ENCODE data around the gene TPPP2.
"Not testable (repeated sequence)": the region's sequence is repeated elsewhere in the genome, so short reads cannot be mapped to it uniquely, and the experiment has no call there.

Gene TPPP2

GRCh38 chr14:21037156-21037555 is 7.1 kb downstream of the TPPP2 start:
- no peak for DNase-seq

GRCh38 chr14:21038441-21039422 is 8.7 kb downstream of the TPPP2 start:
- peak in 55 of 56 donors; percentile 19 to 90 (median 77) for DNase-seq

GRCh38 chr14:21039585-21040369 is 9.8 kb downstream of the TPPP2 start:
- DNase-seq, result peak in 47 of 56 donors; percentile 7 to 80 (median 46)

- DNase-seq, result no peak
Measured at GRCh38 chr14:21040370-21040925, 10.4 kb downstream of the TPPP2 start.

- not testable (repeated sequence) for DNase-seq
Measured at GRCh38 chr14:21040941-21041340, 10.9 kb downstream of the TPPP2 start.

DNA sequence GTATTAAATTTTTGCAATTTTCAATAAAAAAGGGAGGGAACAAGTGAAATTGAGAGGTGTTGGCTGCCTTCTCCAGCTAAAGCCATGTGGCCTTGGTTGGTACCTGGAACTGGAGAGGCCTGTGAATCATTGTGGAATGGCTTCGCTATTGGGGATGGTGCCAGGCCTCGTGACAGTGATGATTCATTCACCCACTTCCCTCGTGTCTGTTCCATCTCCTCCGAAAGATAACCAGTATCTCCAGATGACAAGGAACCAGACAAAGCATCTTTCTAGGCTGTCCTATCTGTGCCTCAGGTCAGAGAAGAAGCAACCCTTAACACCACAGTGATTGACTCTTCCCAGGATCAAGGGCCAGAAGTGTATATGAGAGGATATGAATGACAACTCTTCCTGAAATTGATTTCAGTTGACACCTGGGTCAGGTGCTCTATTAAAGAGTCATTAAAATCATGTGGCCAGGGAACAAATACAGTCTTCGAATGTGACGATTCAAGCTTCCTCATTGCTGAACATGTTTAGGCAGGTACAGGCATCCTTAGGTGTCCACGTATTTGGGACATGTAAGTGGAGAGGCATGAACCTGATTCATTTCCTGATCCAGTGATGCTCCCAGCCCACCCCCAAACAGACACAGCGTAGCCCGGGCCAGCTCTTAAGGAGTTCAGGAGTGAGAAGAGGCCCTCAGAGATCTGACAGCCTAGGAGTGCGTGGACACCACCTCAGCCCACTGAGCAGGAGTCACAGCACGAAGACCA is 11.8 kb downstream of the TPPP2 start, which contains the start of gene RNASE7:
Gene RNASE7, plus strand, starts transcription at position 687 of the 758 bp plus-strand sequence. CDS start 631 bp downstream, outside the sequence.
- peak in 3 of 56 donors; percentile 13 to 59 (median 52) for DNase-seq

DNA sequence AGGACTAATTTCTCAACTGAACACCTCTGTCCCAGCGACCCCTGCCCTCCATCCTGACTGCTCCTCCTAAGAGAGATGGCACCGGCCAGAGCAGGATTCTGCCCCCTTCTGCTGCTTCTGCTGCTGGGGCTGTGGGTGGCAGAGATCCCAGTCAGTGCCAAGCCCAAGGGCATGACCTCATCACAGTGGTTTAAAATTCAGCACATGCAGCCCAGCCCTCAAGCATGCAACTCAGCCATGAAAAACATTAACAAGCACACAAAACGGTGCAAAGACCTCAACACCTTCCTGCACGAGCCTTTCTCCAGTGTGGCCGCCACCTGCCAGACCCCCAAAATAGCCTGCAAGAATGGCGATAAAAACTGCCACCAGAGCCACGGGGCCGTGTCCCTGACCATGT is 12.9 kb downstream of the TPPP2 start:
- DNase-seq, result peak in 46 of 56 donors; percentile 12 to 79 (median 49)

GRCh38 chr14:21043387-21043973 is 13.5 kb downstream of the TPPP2 start:
- no peak for DNase-seq

DNA sequence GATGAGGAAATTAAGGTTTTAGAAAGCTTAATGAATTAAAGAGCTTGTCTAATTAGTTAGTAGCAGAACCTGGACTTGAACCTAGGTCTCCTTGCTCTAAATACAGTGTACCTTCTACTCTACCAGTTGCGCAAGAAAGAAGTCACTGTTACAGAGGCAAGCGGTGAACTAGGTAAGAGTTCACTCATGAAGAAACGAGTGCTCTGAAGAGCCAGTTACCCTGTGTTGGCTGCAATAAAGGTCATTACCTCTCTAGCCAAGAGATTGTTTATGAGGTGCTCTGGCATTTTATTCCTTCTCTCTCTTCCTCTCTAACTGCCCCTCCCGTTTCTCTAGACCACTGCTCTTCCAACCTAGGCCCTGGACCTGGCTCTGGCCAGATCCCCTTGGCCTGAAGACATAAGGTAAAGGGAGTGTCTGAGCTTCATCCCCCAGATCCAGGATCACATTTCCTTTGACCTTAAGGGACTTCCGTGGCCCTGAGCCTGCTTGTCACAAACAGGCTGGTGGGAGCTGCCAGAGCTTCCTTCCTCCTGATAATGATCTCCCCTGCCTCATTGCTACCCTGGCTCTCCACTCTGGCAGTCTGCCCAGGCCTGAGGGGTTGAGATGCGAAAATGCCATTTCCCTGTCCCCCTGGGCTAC is 14.1 kb downstream of the TPPP2 start:
- no peak for DNase-seq

- no peak for DNase-seq
Measured at GRCh38 chr14:21047378-21047781, 17.4 kb downstream of the TPPP2 start.

GRCh38 chr14:21048638-21049037 is 18.6 kb downstream of the TPPP2 start:
- DNase-seq, result no peak

DNA sequence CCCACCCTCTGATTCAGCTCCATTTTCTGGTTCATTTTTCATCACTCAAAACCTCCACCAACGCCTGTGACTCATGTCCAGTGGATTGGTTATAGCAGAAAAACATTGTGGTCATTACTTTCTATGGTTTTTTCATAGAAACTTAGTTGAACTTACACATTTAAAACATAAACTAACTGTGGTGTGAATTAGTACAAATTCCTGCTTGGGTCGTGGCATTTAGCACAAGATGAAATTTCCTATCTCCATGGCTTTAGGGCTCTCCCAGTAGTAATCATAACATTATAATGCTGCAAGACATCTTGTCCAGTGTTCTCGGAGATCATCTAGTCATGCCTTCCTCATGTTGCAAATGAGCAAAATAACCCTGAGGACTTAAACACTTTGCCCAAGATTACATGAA is 19.3 kb downstream of the TPPP2 start:
- no peak for DNase-seq

GRCh38 chr14:21050597-21050996 is 20.6 kb downstream of the TPPP2 start:
- no peak for DNase-seq

- no peak for DNase-seq
Measured at GRCh38 chr14:21053184-21054122, 23.4 kb downstream of the TPPP2 start.

GRCh38 chr14:21054123-21054767 is 24.2 kb downstream of the TPPP2 start:
- no peak for DNase-seq

- no peak for DNase-seq
Measured at GRCh38 chr14:21054768-21055145, 24.7 kb downstream of the TPPP2 start.

DNA sequence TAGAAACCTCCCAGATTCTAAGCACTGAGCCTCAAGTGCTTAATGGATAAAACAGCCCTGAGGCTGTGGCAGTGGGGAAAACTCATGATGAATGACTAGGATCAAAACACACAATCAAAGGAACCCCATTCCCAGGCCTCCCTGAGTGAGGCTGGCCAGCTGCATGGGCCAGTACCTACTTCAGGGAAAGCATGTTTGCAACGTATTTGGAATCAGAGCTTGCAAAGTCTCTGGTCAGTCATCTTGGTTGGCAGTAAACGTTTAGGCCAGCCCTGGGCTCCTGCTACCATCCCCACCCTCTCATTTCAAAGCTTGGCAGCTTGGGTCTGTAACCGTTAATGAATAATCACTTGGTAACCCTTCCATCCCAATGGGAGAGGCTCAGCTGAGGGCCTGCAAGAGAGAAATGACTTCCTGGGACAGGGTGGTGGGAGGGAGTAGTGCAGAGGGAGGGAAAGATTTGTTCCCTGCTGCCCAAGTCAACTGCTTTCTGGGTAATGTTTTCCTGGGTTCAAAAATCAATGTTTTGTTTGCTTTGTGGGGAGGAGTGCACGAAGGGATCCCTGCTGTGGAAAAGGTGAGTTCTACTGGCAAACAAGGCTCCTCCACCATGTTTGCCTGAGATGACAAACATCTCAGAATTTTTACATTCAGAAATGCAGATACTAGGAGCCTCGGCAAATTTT is 25.6 kb downstream of the TPPP2 start:
- DNase-seq, result no peak

Data from nucleus accumbens (tissue), 56 donors.